Skin epidermis (tissue), 12 donors: Measurements from ENCODE around the gene DOK5.

ENCODE experiments used
- H3K27ac ChIP-seq, 21 experiments: fragments of 200-600 bp; sonication (generic) in 11 of 21; one replicate each; pipeline ENCODE4 v1.5.0; 2020; ENCODE audit warnings: mild to moderate bottlenecking in 3 of 21, inconsistent platforms in 2 of 21, moderate library complexity in 2 of 21
- H3K4me3 ChIP-seq, 7 experiments: fragments of 200-600 bp; sonication (generic) in 2 of 7; one replicate each; pipeline ENCODE4 v1.5.0; 2020; ENCODE audit warnings: inconsistent platforms in 2 of 7, mild to moderate bottlenecking in 2 of 7, moderate library complexity in 1 of 7

DOK5 gene

GRCh38 chr20:54502179-54502578, 26.8 kb downstream of the DOK5 start:
- Histone ChIP-seq H3K4me3 (no peak overlapping the region), H3K27ac (no peak overlapping the region)

GRCh38 chr20:54506643-54507042, 31.2 kb downstream of the DOK5 start:
- Histone ChIP-seq H3K4me3 (no peak overlapping the region), H3K27ac (no peak overlapping the region)

GRCh38 chr20:54510541-54511129, 35.2 kb downstream of the DOK5 start:
- Histone ChIP-seq H3K4me3 (no peak overlapping the region), H3K27ac (no peak overlapping the region)

- no peak overlapping the region for H3K27ac ChIP-seq
- no peak overlapping the region for H3K4me3 ChIP-seq
These were observed 37.3 kb downstream of the DOK5 start for GRCh38 chr20:54512694-54513093.

- no peak overlapping the region for H3K27ac ChIP-seq
These were observed 38.7 kb downstream of the DOK5 start for GRCh38 chr20:54514028-54514607.

GRCh38 chr20:54515793-54516628, 40.6 kb downstream of the DOK5 start:
- H3K27ac ChIP-seq, result no peak overlapping the region
- no peak overlapping the region for H3K4me3 ChIP-seq

More at GRCh38 chr20:54514028-54514607, 38.7 kb downstream of the DOK5 start:
- no peak overlapping the region for H3K4me3 ChIP-seq

- Histone ChIP-seq H3K27ac (no peak overlapping the region), H3K4me3 (no peak overlapping the region)
These were observed 42.0 kb downstream of the DOK5 start for GRCh38 chr20:54517241-54517975.

GRCh38 chr20:54524849-54525248, 49.5 kb downstream of the DOK5 start:
- Histone ChIP-seq H3K4me3 (no peak overlapping the region), H3K27ac (no peak overlapping the region)

GRCh38 chr20:54525916-54526590, 50.7 kb downstream of the DOK5 start:
- Histone ChIP-seq H3K4me3 (no peak overlapping the region), H3K27ac (no peak overlapping the region)

GRCh38 chr20:54526801-54527200, 51.4 kb downstream of the DOK5 start:
- H3K4me3 ChIP-seq, result no peak overlapping the region
- no peak overlapping the region for H3K27ac ChIP-seq

GRCh38 chr20:54532573-54532972, 57.2 kb downstream of the DOK5 start:
- H3K27ac ChIP-seq, result no peak overlapping the region
- no peak overlapping the region for H3K4me3 ChIP-seq

- no peak overlapping the region for H3K4me3 ChIP-seq
- H3K27ac ChIP-seq, result no peak overlapping the region
These were observed 58.7 kb downstream of the DOK5 start for GRCh38 chr20:54534101-54534500.

GRCh38 chr20:54535033-54535432, 59.6 kb downstream of the DOK5 start:
- Histone ChIP-seq H3K4me3 (no peak overlapping the region), H3K27ac (no peak overlapping the region)

- Histone ChIP-seq H3K4me3 (no peak overlapping the region), H3K27ac (no peak overlapping the region)
These were observed 60.4 kb downstream of the DOK5 start for GRCh38 chr20:54535746-54536145.

GRCh38 chr20:54539521-54540046, 64.2 kb downstream of the DOK5 start:
- no peak overlapping the region for H3K4me3 ChIP-seq
- no peak overlapping the region for H3K27ac ChIP-seq

GRCh38 chr20:54543369-54543768, 68.0 kb downstream of the DOK5 start:
- no peak overlapping the region for H3K4me3 ChIP-seq
- no peak overlapping the region for H3K27ac ChIP-seq

- no peak overlapping the region for H3K27ac ChIP-seq
- H3K4me3 ChIP-seq, result no peak overlapping the region
These were observed 70.4 kb downstream of the DOK5 start for GRCh38 chr20:54545676-54546358.

- no peak overlapping the region for H3K27ac ChIP-seq
- H3K4me3 ChIP-seq, result no peak overlapping the region
These were observed 73.5 kb downstream of the DOK5 start for GRCh38 chr20:54548849-54549248.

GRCh38 chr20:54549658-54550326, 74.4 kb downstream of the DOK5 start:
- H3K4me3 ChIP-seq, result no peak overlapping the region
- H3K27ac ChIP-seq, result no peak overlapping the region
